WTC11 (cell line): ENCODE measurements around the gene IRF2BP1. TPM values are rescaled to one million over a fixed set of nuclear protein-coding genes. Genes with fewer than 3 reads are reported as not detected.
A peak's percentile ranks its signal among the peaks of the same experiment; 100 is the strongest.

Source experiments
- ATF1 ChIP-seq: sonication (generic); formaldehyde crosslinking; IDR thresholded peaks from 2 replicates; pipeline ENCODE4 v1.8.1; 2023; ENCODE audit warnings: mild to moderate bottlenecking, moderate library complexity, missing genetic modification reagents
- CREM ChIP-seq: sonication (generic); formaldehyde crosslinking; IDR thresholded peaks from 2 replicates; pipeline ENCODE4 v1.8.1; 2022; ENCODE audit warnings: mild to moderate bottlenecking, missing genetic modification reagents, moderate library complexity
- EMX1 ChIP-seq: fragments of 250-450 bp; sonication (Bioruptor Pico); IDR thresholded peaks from 2 replicates; pipeline ENCODE4 v1.8.0; 2021; ENCODE audit warnings: mild to moderate bottlenecking
- ETV6 ChIP-seq: sonication (generic); formaldehyde crosslinking; IDR thresholded peaks from 2 replicates; pipeline ENCODE4 v1.8.1; 2022; ENCODE audit warnings: mild to moderate bottlenecking, missing genetic modification reagents
- FOXJ3 ChIP-seq: sonication (generic); formaldehyde crosslinking; IDR thresholded peaks from 2 replicates; pipeline ENCODE4 v1.9.0; 2021; ENCODE audit warnings: missing genetic modification reagents, mild to moderate bottlenecking, borderline replicate concordance
- FOXP1 ChIP-seq: sonication (generic); formaldehyde crosslinking; IDR thresholded peaks from 2 replicates; pipeline ENCODE4 v1.8.0; 2022; ENCODE audit warnings: missing genetic modification reagents, mild to moderate bottlenecking, moderate library complexity, borderline replicate concordance
- GRHL2 ChIP-seq: fragments of 250-450 bp; sonication (Bioruptor Pico); IDR thresholded peaks from 2 replicates; pipeline ENCODE4 v1.8.0; 2022; ENCODE audit warnings: mild to moderate bottlenecking, moderate library complexity; ENCODE audit not compliant: insufficient replicate concordance, severe bottlenecking
- MYBL2 ChIP-seq: sonication (generic); formaldehyde crosslinking; IDR thresholded peaks from 2 replicates; pipeline ENCODE4 v1.8.1; 2023; ENCODE audit warnings: mild to moderate bottlenecking, moderate library complexity, missing genetic modification reagents
- NFE2L1 ChIP-seq: sonication (generic); formaldehyde crosslinking; IDR thresholded peaks from 2 replicates; pipeline ENCODE4 v1.8.1; 2023; ENCODE audit warnings: missing genetic modification reagents
- NFYB ChIP-seq: sonication (generic); formaldehyde crosslinking; conservative IDR thresholded peaks from 2 replicates; pipeline ENCODE4 v1.8.0; 2022; ENCODE audit warnings: low read depth, missing genetic modification reagents
- NR3C1 ChIP-seq: sonication (generic); formaldehyde crosslinking; conservative IDR thresholded peaks from 2 replicates; pipeline ENCODE4 v1.8.1; 2023; ENCODE audit warnings: low read depth, mild to moderate bottlenecking, missing genetic modification reagents
- TCF7 ChIP-seq: sonication (generic); formaldehyde crosslinking; IDR thresholded peaks from 2 replicates; pipeline ENCODE4 v1.8.0; 2022; ENCODE audit warnings: mild to moderate bottlenecking, low read depth, missing genetic modification reagents, moderate library complexity
- TEAD4 ChIP-seq: sonication (generic); formaldehyde crosslinking; IDR thresholded peaks from 2 replicates; pipeline ENCODE4 v1.8.0; 2022; ENCODE audit warnings: mild to moderate bottlenecking, missing genetic modification reagents
- TP53 ChIP-seq: sonication (generic); formaldehyde crosslinking; IDR thresholded peaks from 2 replicates; pipeline ENCODE4 v1.8.1; 2023; ENCODE audit warnings: mild to moderate bottlenecking, missing genetic modification reagents
- ZNF121 ChIP-seq: sonication (generic); formaldehyde crosslinking; IDR thresholded peaks from 2 replicates; pipeline ENCODE4 v1.8.0; 2023; ENCODE audit warnings: missing genetic modification reagents
- ZNF219 ChIP-seq: sonication (generic); formaldehyde crosslinking; IDR thresholded peaks from 2 replicates; pipeline ENCODE4 v1.8.0; 2023; ENCODE audit warnings: missing genetic modification reagents, mild to moderate bottlenecking, borderline replicate concordance
- ZNF416 ChIP-seq: fragments of 250-450 bp; sonication (Bioruptor Pico); IDR thresholded peaks from 2 replicates; pipeline ENCODE4 v1.9.0; 2021; ENCODE audit warnings: mild to moderate bottlenecking, inconsistent platforms
- ZNF423 ChIP-seq: fragments of 250-450 bp; sonication (Bioruptor Pico); IDR thresholded peaks from 2 replicates; pipeline ENCODE4 v2.1.2; 2022; ENCODE audit warnings: mild to moderate bottlenecking, moderate library complexity
- total RNA-seq: library from RNA; stranded (reverse); gene quantifications from 3 replicates; pipeline ENCODE4 v1.2.3, GENCODE V29; 2021
- TF ChIP-seq, protein P1 (sequence below): sonication (generic); formaldehyde crosslinking; IDR thresholded peaks from 2 replicates; pipeline ENCODE4 v1.8.0; 2023; ENCODE audit warnings: missing genetic modification reagents
- TF ChIP-seq, protein P2 (sequence below): sonication (generic); formaldehyde crosslinking; IDR thresholded peaks from 2 replicates; pipeline ENCODE4 v1.8.0; 2022; ENCODE audit warnings: mild to moderate bottlenecking, missing genetic modification reagents
- TF ChIP-seq, protein P3 (sequence below): fragments of 250-450 bp; sonication (Bioruptor Pico); IDR thresholded peaks from 2 replicates; pipeline ENCODE4 v1.8.0; 2021; ENCODE audit warnings: mild to moderate bottlenecking
- TF ChIP-seq, protein P4 (sequence below): fragments of 200-600 bp; IDR thresholded peaks from 2 replicates; pipeline ENCODE4 v1.8.0; 2022; ENCODE audit warnings: antibody characterized with exemption
- TF ChIP-seq, protein P5 (sequence below): sonication (generic); formaldehyde crosslinking; IDR thresholded peaks from 2 replicates; pipeline ENCODE4 v1.8.0; 2022; ENCODE audit warnings: missing genetic modification reagents
- TF ChIP-seq, protein P6 (sequence below): sonication (generic); formaldehyde crosslinking; IDR thresholded peaks from 2 replicates; pipeline ENCODE4 v1.8.1; 2023; ENCODE audit warnings: mild to moderate bottlenecking, missing genetic modification reagents, moderate library complexity

Gene IRF2BP1
- total RNA-seq, 1 experiment from 2014 or later: 30.3 TPM

DNA sequence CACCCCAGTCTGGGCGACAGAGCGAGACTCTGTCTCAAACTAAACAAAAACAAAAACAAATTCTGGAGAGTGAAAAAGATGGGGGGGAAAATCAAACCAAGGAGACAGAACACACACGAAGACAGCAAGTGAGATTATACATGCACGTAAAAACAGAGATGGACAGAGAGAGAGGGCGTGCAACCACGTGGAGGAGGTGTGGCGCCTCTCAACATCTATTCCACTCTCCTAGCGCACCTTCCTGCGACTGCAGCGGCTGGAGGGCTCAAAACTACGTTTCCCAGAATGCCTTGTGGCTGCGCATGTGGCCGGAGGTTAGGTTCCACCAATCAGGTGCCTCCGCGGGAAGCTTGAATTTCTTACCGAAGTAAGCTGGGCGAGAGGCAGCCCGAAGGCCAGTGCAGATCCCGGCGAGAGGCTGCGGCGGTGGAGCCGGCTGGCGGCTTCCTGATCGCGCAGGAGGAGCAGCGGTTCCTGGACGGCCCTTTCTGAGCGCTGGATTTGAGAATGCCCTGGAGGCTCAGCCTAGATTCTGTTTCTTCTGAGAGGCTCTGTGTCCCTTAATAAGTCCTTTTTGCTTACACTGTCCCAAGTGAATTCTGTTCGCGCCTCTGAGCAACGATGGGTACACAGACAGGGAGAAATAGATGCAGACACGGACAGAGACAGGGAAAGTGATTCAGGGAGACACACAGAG, 41.8 kb upstream of the IRF2BP1 start (continued):
- TF ChIP-seq FOXJ3 (CRISPR knock-in tag): no peak
- TF ChIP-seq, protein P1, sequence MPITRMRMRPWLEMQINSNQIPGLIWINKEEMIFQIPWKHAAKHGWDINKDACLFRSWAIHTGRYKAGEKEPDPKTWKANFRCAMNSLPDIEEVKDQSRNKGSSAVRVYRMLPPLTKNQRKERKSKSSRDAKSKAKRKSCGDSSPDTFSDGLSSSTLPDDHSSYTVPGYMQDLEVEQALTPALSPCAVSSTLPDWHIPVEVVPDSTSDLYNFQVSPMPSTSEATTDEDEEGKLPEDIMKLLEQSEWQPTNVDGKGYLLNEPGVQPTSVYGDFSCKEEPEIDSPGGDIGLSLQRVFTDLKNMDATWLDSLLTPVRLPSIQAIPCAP (CRISPR knock-in tag): no peak
- TF ChIP-seq NR3C1 (CRISPR knock-in tag): no peak
- TF ChIP-seq GRHL2 (CRISPR knock-in tag): no peak
- TF ChIP-seq ETV6 (CRISPR knock-in tag): no peak; the same call in 1 of the 2 replicates
- TF ChIP-seq TP53: no peak
- TF ChIP-seq, protein P2, sequence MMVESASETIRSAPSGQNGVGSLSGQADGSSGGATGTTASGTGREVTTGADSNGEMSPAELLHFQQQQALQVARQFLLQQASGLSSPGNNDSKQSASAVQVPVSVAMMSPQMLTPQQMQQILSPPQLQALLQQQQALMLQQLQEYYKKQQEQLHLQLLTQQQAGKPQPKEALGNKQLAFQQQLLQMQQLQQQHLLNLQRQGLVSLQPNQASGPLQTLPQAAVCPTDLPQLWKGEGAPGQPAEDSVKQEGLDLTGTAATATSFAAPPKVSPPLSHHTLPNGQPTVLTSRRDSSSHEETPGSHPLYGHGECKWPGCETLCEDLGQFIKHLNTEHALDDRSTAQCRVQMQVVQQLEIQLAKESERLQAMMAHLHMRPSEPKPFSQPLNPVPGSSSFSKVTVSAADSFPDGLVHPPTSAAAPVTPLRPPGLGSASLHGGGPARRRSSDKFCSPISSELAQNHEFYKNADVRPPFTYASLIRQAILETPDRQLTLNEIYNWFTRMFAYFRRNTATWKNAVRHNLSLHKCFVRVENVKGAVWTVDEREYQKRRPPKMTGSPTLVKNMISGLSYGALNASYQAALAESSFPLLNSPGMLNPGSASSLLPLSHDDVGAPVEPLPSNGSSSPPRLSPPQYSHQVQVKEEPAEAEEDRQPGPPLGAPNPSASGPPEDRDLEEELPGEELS (CRISPR knock-in tag): no peak
- TF ChIP-seq CREM (CRISPR knock-in tag): 0 out of 2 replicates have a peak, but pooled peaks have one; percentile 52
- peak; percentile 98 for TF ChIP-seq NFYB
- TF ChIP-seq, protein P3, sequence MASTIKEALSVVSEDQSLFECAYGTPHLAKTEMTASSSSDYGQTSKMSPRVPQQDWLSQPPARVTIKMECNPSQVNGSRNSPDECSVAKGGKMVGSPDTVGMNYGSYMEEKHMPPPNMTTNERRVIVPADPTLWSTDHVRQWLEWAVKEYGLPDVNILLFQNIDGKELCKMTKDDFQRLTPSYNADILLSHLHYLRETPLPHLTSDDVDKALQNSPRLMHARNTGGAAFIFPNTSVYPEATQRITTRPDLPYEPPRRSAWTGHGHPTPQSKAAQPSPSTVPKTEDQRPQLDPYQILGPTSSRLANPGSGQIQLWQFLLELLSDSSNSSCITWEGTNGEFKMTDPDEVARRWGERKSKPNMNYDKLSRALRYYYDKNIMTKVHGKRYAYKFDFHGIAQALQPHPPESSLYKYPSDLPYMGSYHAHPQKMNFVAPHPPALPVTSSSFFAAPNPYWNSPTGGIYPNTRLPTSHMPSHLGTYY: no peak
- no peak for TF ChIP-seq ZNF121
- TF ChIP-seq ATF1 (CRISPR knock-in tag): no peak
- TF ChIP-seq, protein P4, sequence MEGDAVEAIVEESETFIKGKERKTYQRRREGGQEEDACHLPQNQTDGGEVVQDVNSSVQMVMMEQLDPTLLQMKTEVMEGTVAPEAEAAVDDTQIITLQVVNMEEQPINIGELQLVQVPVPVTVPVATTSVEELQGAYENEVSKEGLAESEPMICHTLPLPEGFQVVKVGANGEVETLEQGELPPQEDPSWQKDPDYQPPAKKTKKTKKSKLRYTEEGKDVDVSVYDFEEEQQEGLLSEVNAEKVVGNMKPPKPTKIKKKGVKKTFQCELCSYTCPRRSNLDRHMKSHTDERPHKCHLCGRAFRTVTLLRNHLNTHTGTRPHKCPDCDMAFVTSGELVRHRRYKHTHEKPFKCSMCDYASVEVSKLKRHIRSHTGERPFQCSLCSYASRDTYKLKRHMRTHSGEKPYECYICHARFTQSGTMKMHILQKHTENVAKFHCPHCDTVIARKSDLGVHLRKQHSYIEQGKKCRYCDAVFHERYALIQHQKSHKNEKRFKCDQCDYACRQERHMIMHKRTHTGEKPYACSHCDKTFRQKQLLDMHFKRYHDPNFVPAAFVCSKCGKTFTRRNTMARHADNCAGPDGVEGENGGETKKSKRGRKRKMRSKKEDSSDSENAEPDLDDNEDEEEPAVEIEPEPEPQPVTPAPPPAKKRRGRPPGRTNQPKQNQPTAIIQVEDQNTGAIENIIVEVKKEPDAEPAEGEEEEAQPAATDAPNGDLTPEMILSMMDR: no peak
- no peak for TF ChIP-seq ZNF416
- TF ChIP-seq ZNF219 (CRISPR knock-in tag): no peak
- no peak for TF ChIP-seq EMX1 (CRISPR knock-in tag)
- no peak for TF ChIP-seq TCF7 (CRISPR knock-in tag)
- peak; percentile 44; the same call in 1 of the 2 replicates for TF ChIP-seq FOXP1 (CRISPR knock-in tag)
- TF ChIP-seq, protein P5, sequence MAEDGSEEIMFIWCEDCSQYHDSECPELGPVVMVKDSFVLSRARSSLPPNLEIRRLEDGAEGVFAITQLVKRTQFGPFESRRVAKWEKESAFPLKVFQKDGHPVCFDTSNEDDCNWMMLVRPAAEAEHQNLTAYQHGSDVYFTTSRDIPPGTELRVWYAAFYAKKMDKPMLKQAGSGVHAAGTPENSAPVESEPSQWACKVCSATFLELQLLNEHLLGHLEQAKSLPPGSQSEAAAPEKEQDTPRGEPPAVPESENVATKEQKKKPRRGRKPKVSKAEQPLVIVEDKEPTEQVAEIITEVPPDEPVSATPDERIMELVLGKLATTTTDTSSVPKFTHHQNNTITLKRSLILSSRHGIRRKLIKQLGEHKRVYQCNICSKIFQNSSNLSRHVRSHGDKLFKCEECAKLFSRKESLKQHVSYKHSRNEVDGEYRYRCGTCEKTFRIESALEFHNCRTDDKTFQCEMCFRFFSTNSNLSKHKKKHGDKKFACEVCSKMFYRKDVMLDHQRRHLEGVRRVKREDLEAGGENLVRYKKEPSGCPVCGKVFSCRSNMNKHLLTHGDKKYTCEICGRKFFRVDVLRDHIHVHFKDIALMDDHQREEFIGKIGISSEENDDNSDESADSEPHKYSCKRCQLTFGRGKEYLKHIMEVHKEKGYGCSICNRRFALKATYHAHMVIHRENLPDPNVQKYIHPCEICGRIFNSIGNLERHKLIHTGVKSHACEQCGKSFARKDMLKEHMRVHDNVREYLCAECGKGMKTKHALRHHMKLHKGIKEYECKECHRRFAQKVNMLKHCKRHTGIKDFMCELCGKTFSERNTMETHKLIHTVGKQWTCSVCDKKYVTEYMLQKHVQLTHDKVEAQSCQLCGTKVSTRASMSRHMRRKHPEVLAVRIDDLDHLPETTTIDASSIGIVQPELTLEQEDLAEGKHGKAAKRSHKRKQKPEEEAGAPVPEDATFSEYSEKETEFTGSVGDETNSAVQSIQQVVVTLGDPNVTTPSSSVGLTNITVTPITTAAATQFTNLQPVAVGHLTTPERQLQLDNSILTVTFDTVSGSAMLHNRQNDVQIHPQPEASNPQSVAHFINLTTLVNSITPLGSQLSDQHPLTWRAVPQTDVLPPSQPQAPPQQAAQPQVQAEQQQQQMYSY (CRISPR knock-in tag): peak; percentile 44; the same call in 1 of the 2 replicates
- TF ChIP-seq NFE2L1 (CRISPR knock-in tag): peak; percentile 90; the same call in 1 of the 2 replicates
- no peak for TF ChIP-seq ZNF423 (CRISPR knock-in tag)
- no peak for TF ChIP-seq TEAD4
- TF ChIP-seq, protein P6, sequence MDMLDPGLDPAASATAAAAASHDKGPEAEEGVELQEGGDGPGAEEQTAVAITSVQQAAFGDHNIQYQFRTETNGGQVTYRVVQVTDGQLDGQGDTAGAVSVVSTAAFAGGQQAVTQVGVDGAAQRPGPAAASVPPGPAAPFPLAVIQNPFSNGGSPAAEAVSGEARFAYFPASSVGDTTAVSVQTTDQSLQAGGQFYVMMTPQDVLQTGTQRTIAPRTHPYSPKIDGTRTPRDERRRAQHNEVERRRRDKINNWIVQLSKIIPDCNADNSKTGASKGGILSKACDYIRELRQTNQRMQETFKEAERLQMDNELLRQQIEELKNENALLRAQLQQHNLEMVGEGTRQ: peak; percentile 91
- TF ChIP-seq MYBL2 (CRISPR knock-in tag): peak; percentile 97
